A673 (cell line): Measurements from ENCODE around the gene NPHP4. TPM values are rescaled to one million over a fixed set of nuclear protein-coding genes. Genes with fewer than 3 reads are reported as not detected.

Experiments used
- BruUV-seq: library from RNA; stranded (reverse); fragments of 400-500 nt; replicated peaks from 2 replicates; lab custom pipeline; 2021; lab: Mats Ljungman, UMichigan
- CTCF ChIA-PET: fragments of 300-600 bp; sonication (Branson Sonifier 250); formaldehyde crosslinking; loops from one replicate; lab custom pipeline; 2022; ENCODE audit warnings: antibody characterized with exemption; lab: Charles Lee
- POLR2A ChIA-PET: fragments of 300-600 bp; sonication (Branson Sonifier 250); formaldehyde crosslinking; loops from one replicate; lab custom pipeline; 2022; ENCODE audit warnings: antibody characterized with exemption; ENCODE audit not compliant: low non-redundant PET; lab: Charles Lee
- DNase-seq: peaks from one replicate; pipeline ENCODE4 v3.0.0-alpha.2; 2015; ENCODE audit warnings: low spot score
- H3K27ac ChIP-seq: fragments of 200-600 bp; sonication (generic); 2 replicates; pipeline ENCODE4 v1.5.1; 2016; ENCODE audit warnings: mixed run types, low read depth, mild to moderate bottlenecking, mixed read lengths, antibody characterized with exemption, low read length; ENCODE audit not compliant: poor library complexity, severe bottlenecking
- H3K27me3 ChIP-seq: fragments of 200-600 bp; sonication (generic); replicated peaks from 2 replicates; pipeline ENCODE4 v1.6.1; 2017; ENCODE audit warnings: mixed run types, low read depth, mild to moderate bottlenecking, mixed read lengths, antibody characterized with exemption, low read length; ENCODE audit not compliant: insufficient read depth, poor library complexity
- H3K36me3 ChIP-seq: fragments of 200-600 bp; sonication (generic); 2 replicates; pipeline ENCODE4 v1.6.1; 2016; ENCODE audit warnings: mixed run types, mild to moderate bottlenecking, mixed read lengths, antibody characterized with exemption, low read length; ENCODE audit not compliant: insufficient read depth, poor library complexity, severe bottlenecking
- H3K4me1 ChIP-seq: fragments of 200-600 bp; sonication (generic); 2 replicates; pipeline ENCODE4 v1.6.1; 2017; ENCODE audit warnings: mixed run types, mild to moderate bottlenecking, mixed read lengths, antibody characterized with exemption, low read length; ENCODE audit not compliant: insufficient read depth, poor library complexity, severe bottlenecking
- H3K4me3 ChIP-seq: fragments of 200-600 bp; sonication (generic); 2 replicates; pipeline ENCODE4 v1.5.1; 2016; ENCODE audit warnings: low read depth, mixed run types, mild to moderate bottlenecking, mixed read lengths, low read length; ENCODE audit not compliant: poor library complexity, severe bottlenecking
- H3K9me3 ChIP-seq: fragments of 200-600 bp; sonication (generic); 2 replicates; pipeline ENCODE4 v1.6.1; 2016; ENCODE audit warnings: mixed run types, low read depth, mild to moderate bottlenecking, mixed read lengths, antibody characterized with exemption, low read length; ENCODE audit not compliant: poor library complexity, severe bottlenecking
- CTCF ChIP-seq: fragments of 300-800, 200-600 bp; sonication (generic); conservative IDR thresholded peaks from 2 replicates; pipeline ENCODE4 v1.5.1; 2017; ENCODE audit warnings: low read depth, mild to moderate bottlenecking, antibody characterized with exemption, low read length, moderate library complexity, mixed read lengths
- EZH2 ChIP-seq: fragments of 200-600 bp; sonication (generic); IDR thresholded peaks from 2 replicates; pipeline ENCODE4 v1.6.1; 2017; ENCODE audit warnings: borderline replicate concordance, low read depth, mild to moderate bottlenecking, mixed read lengths, antibody characterized with exemption, low read length; ENCODE audit not compliant: poor library complexity, severe bottlenecking
- intact Hi-C: fragments of 100-400 bp; cut with micrococcal nuclease; formaldehyde crosslinking; loops from one replicate; pipeline ENCODE4 v1.10.0; 2022; ENCODE audit not compliant: unreplicated experiment
- total RNA-seq: library from RNA; stranded (reverse); gene quantifications from 2 replicates; pipeline ENCODE4 v1.2.3, GENCODE V29; 2021

NPHP4 gene
- total RNA-seq, 1 experiment from 2014 or later = 27.6 TPM

- Histone ChIP-seq H3K9me3 (no peaks in the 10 kb centered on the region), H3K4me3 (no peak overlapping the region), H3K27ac (no peak overlapping the region), H3K36me3 (no peaks in the 10 kb centered on the region), H3K27me3 (no peaks in the 10 kb centered on the region), H3K4me1 (no peaks in the 10 kb centered on the region)
- intact Hi-C loops = no loop called here
- CTCF ChIA-PET = no interaction called here
- POLR2A ChIA-PET = no interaction called here
- DNase-seq = no peak
- BruUV-seq = no TSS peak
- TF ChIP-seq CTCF (no peak), EZH2 (no peak)
Measured at GRCh38 chr1:5839881-5840550, 152.2 kb downstream of the NPHP4 start.

GRCh38 chr1:5839161-5839880 lies 152.9 kb downstream of the NPHP4 start:
- Histone ChIP-seq H3K27ac (no peak overlapping the region), H3K36me3 (no peaks in the 10 kb centered on the region), H3K9me3 (no peaks in the 10 kb centered on the region), H3K4me3 (no peak overlapping the region), H3K27me3 (no peaks in the 10 kb centered on the region), H3K4me1 (no peaks in the 10 kb centered on the region)
- intact Hi-C loops = no loop called here
- BruUV-seq = no TSS peak
- ChIA-PET POLR2A (no interaction called here), CTCF (no interaction called here)
- DNase-seq = no peak
- no peak for TF ChIP-seq CTCF
- TF ChIP-seq EZH2 = no peak

GRCh38 chr1:5837976-5838653 lies 154.1 kb downstream of the NPHP4 start:
- H3K27me3 ChIP-seq = no peaks in the 10 kb centered on the region
- ChIA-PET CTCF (no interaction called here), POLR2A (interaction anchor here (0.6 kb wide), 1 partner anchor 8 kb away, joined by 4 read pairs; no protein-coding TSS in a partner anchor)
- BruUV-seq = no TSS peak
- intact Hi-C loops = no loop called here
- DNase-seq = no peak
- TF ChIP-seq CTCF (no peak), EZH2 (no peak)
- no peak overlapping the region for H3K27ac ChIP-seq
- no peaks in the 10 kb centered on the region for H3K36me3 ChIP-seq
- H3K9me3 ChIP-seq = no peaks in the 10 kb centered on the region
- no peaks in the 10 kb centered on the region for H3K4me1 ChIP-seq
- no peak overlapping the region for H3K4me3 ChIP-seq
